ENCODE measurements around the gene GPR139. TPM values are rescaled to one million over a fixed set of nuclear protein-coding genes. Genes with fewer than 3 reads are reported as not detected.

The GPR139 gene
- total and polyA plus RNA-seq, 7 experiments from 2014 or later: not detected

GRCh38 chr16:19997264-19997663 lies 76.4 kb downstream of the GPR139 start:
- peaks cover 0 to 6% (median 3%) of the 10 kb centered on the region in 11 donors for H3K9me3 Mint-ChIP-seq
- Histone ChIP-seq H3K4me1 (ENCODE audit: control insufficient read depth in 2 of 2, insufficient read depth in 2 of 2, low read length in 2 of 2) (no peaks in the 10 kb centered on the region), H3K36me3 (ENCODE audit: control insufficient read depth in 2 of 3, insufficient read depth in 3 of 3, low read length in 3 of 3) (no peaks in the 10 kb centered on the region), H3K27ac (ENCODE audit: low read depth, low read length) (no peak overlapping the region), H3K9me3 (ENCODE audit: control insufficient read depth in 2 of 3, low read length in 3 of 3) (no peaks in the 10 kb centered on the region), H3K4me3 (ENCODE audit: low read length) (no peak overlapping the region), H3K27me3 (ENCODE audit: control insufficient read depth in 2 of 2, insufficient read depth in 2 of 2, low read length in 2 of 2) (no peaks in the 10 kb centered on the region)
- H3K36me3 Mint-ChIP-seq: no peaks in the 10 kb centered on the region
- no peak overlapping the region for H3K27ac Mint-ChIP-seq
- no peaks in the 10 kb centered on the region for H3K4me1 Mint-ChIP-seq
- intact Hi-C loops (cut with micrococcal nuclease): no loop called here
- no peak for ATAC-seq
- CTCF ChIA-PET: no interaction called here
- DNase-seq: no peak
- POLR2A ChIA-PET: no interaction called here
- no peak overlapping the region for H3K4me3 Mint-ChIP-seq
- H3K27me3 Mint-ChIP-seq: peaks cover 0 to 33% (median 13%) of the 10 kb centered on the region in 5 donors

DNA sequence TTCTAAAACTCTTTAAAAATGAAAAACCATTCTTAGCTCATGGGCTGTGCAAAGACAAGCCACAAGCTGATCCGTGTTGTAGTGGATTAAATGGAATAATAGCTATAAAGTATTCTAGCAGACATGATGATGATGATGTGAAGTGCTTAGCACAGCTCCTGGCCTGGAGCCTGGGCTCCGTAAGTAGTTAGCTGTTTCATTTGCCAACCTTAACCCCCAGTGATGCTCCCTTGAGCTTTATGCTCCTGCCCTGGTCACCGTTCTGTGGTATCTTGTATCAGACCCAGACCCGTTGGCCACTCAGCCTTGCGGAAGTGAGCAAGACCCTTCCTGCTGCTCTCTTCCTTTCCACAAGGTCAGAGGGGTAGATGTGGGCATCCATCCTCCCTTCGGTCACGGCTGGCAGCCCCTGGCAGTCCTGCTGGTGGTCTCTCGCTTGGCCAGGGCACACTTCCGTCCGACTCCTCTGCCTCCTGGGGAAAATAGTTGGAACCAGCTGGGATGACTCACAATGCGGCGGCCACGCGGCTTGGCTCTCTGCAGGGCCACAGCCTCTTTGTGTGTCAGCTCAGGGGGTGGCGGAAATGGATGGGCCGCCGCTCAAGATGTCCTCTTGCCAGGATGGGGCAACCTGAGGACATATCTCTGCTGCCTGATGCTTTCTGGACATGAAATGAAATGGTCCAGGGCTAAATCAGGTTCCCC lies 79.1 kb downstream of the GPR139 start:
- no peak for DNase-seq
- no peak overlapping the region for H3K4me3 Mint-ChIP-seq
- Histone ChIP-seq H3K36me3 (ENCODE audit: control insufficient read depth in 2 of 3, insufficient read depth in 3 of 3, low read length in 3 of 3) (no peaks in the 10 kb centered on the region), H3K4me3 (ENCODE audit: low read length) (no peak overlapping the region), H3K27ac (ENCODE audit: low read depth, low read length) (no peak overlapping the region), H3K4me1 (ENCODE audit: control insufficient read depth in 2 of 2, insufficient read depth in 2 of 2, low read length in 2 of 2) (no peaks in the 10 kb centered on the region), H3K9me3 (ENCODE audit: control insufficient read depth in 2 of 3, low read length in 3 of 3) (no peaks in the 10 kb centered on the region), H3K27me3 (ENCODE audit: control insufficient read depth in 2 of 2, insufficient read depth in 2 of 2, low read length in 2 of 2) (no peaks in the 10 kb centered on the region)
- CTCF ChIA-PET: no interaction called here
- peaks cover 0 to 6% (median 3%) of the 10 kb centered on the region in 11 donors for H3K9me3 Mint-ChIP-seq
- peaks cover 0 to 39% (median 13%) of the 10 kb centered on the region in 5 donors for H3K27me3 Mint-ChIP-seq
- ATAC-seq: no peak
- intact Hi-C loops (cut with micrococcal nuclease): no loop called here
- H3K27ac Mint-ChIP-seq: no peak overlapping the region
- no peaks in the 10 kb centered on the region for H3K36me3 Mint-ChIP-seq
- POLR2A ChIA-PET: no interaction called here
- H3K4me1 Mint-ChIP-seq: no peaks in the 10 kb centered on the region

DNA sequence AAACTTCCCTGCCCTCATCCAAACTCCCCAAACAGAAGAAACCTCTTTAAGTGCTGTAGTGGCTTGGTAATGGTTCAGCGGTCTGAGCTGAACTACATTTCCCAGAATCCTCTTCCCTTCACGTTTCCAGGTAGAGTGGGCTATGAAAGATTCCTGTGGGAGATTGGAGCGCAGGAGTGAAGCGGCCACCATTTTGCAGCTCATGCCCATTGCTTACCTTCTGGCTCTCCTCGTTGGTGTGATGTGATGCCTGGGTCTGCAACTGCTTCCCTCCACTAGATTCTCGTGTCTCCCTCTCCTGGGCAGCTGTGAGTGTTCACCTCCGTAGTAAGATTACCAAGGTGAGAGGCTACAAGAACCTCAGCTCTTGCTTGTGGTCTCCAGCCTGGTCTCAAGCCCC lies 82.1 kb downstream of the GPR139 start:
- H3K4me3 Mint-ChIP-seq: no peak overlapping the region
- no peaks in the 10 kb centered on the region for H3K36me3 Mint-ChIP-seq
- Histone ChIP-seq H3K27ac (ENCODE audit: low read depth, low read length) (no peak overlapping the region), H3K9me3 (ENCODE audit: control insufficient read depth in 2 of 3, low read length in 3 of 3) (no peaks in the 10 kb centered on the region), H3K4me1 (ENCODE audit: control insufficient read depth in 2 of 2, insufficient read depth in 2 of 2, low read length in 2 of 2) (no peaks in the 10 kb centered on the region), H3K36me3 (ENCODE audit: control insufficient read depth in 2 of 3, insufficient read depth in 3 of 3, low read length in 3 of 3) (no peaks in the 10 kb centered on the region), H3K27me3 (ENCODE audit: control insufficient read depth in 2 of 2, insufficient read depth in 2 of 2, low read length in 2 of 2) (no peaks in the 10 kb centered on the region), H3K4me3 (ENCODE audit: low read length) (no peak overlapping the region)
- ATAC-seq (no peak), DNase-seq (no peak)
- H3K4me1 Mint-ChIP-seq: no peaks in the 10 kb centered on the region
- intact Hi-C loops (cut with micrococcal nuclease): no loop called here
- CTCF ChIA-PET: no interaction called here
- POLR2A ChIA-PET: no interaction called here
- H3K27me3 Mint-ChIP-seq: peaks cover 0 to 53% (median 13%) of the 10 kb centered on the region in 5 donors
- H3K27ac Mint-ChIP-seq: no peak overlapping the region
- H3K9me3 Mint-ChIP-seq: peaks cover 0 to 6% (median 4%) of the 10 kb centered on the region in 11 donors

DNA sequence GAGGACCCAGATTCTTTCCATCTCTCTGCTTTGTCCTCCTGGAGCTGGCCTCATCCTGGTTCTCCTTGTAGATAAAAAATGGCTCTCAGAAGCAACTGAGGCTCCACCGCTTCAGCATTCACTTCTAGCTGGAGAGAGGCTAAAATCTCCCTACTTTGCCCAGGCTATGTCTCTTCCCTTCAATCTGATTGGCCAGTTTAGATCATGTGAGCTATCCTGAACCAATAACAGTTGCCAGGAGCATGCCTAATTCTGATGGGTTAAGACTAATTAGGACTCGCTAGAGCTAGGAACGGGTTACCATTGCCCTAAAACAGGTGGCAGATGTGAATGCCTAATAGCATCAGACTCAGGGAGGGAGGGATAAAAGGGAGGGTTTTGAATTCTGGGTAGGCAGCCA lies 89.6 kb downstream of the GPR139 start:
- Histone ChIP-seq H3K4me3 (ENCODE audit: low read length) (no peak overlapping the region), H3K4me1 (ENCODE audit: control insufficient read depth in 2 of 2, insufficient read depth in 2 of 2, low read length in 2 of 2) (no peaks in the 10 kb centered on the region), H3K27me3 (ENCODE audit: control insufficient read depth in 2 of 2, insufficient read depth in 2 of 2, low read length in 2 of 2) (no peaks in the 10 kb centered on the region), H3K36me3 (ENCODE audit: control insufficient read depth in 2 of 3, insufficient read depth in 3 of 3, low read length in 3 of 3) (no peaks in the 10 kb centered on the region), H3K9me3 (ENCODE audit: control insufficient read depth in 2 of 3, low read length in 3 of 3) (no peaks in the 10 kb centered on the region), H3K27ac (ENCODE audit: low read depth, low read length) (no peak overlapping the region)
- ChIA-PET POLR2A (no interaction called here), CTCF (no interaction called here)
- Mint-ChIP-seq H3K27me3 (peaks cover 0 to 39% (median 13%) of the 10 kb centered on the region in 5 donors), H3K9me3 (peaks cover 0 to 6% (median 0%) of the 10 kb centered on the region in 11 donors), H3K36me3 (no peaks in the 10 kb centered on the region), H3K4me3 (no peak overlapping the region), H3K27ac (no peak overlapping the region), H3K4me1 (no peaks in the 10 kb centered on the region)
- intact Hi-C loops (cut with micrococcal nuclease): no loop called here
- ATAC-seq (no peak), DNase-seq (no peak)

Other genes starting within 250 kb of the GPR139 start
- 1 to 10 TPM in 2 of 5 experiments, under 1 TPM in 3; 0.15 to 5.8 (median 0.40) TPM for gene GPRC5B, start 189.0 kb downstream of the GPR139 start, total RNA-seq
- gene GPRC5B, start 189.0 kb downstream of the GPR139 start, polyA plus RNA-seq: 1 to 10 TPM; 5.4 to 9.8 TPM

Data from naive thymus-derived CD4-positive, alpha-beta T cell (primary cell).